Pons (tissue), 1 donor: ENCODE measurements around the gene FIZ1.
A peak's percentile ranks its signal among the peaks of the same experiment; 100 is the strongest.
"Not testable (repeated sequence)": the region's sequence is repeated elsewhere in the genome, so short reads cannot be mapped to it uniquely, and the experiment has no call there.

ENCODE experiments used
- DNase-seq: peaks from one replicate; pipeline ENCODE4 v3.0.0-alpha.2; 2016; ENCODE audit warnings: low spot score

The FIZ1 gene

DNA sequence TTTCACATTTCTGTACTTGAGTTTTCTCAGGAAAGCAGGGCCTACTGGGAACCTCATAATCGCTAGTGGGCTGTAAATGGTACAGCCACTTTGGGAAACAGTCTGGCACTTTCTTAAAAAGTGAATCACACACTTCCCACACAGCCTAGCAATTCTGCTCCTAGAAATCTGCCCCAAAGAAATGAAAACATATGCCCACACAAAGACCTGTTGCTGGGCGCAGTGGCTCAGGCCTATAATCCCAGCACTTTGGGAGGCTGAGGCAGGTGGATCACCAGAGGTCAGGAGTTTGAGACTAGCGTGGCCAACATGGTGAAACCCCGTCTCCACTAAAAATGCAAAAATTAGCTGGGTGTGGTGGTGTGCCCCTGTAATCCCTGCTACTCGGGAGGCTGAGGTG, 29.8 kb downstream of the FIZ1 start:
- not testable (repeated sequence) for DNase-seq

DNA sequence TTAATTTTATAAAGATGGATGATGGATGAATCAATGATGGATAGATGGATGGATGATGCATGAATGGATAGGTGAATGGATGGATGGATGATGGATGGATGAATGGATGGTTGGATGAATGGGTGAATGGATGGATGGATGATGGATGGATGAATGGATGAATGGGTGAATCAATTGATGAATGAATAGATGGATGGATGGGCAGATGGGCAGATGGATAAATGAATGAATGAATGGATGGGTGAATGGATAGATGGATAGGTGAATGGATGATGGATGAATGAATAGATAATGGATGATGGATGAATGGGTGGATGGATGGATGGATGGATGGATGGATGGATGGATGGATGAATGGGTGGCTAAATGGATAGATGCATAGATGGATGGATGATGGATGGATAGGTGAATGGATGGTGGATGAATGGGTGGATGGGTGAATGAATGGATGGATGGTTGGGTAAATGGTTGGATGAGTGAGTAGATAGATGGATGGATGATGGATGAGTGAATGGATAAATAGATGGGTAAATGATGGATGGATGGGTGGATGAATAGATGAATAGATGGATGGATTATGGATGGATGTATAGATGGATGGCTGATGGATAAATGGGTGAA, 31.5 kb downstream of the FIZ1 start:
- no peak for DNase-seq

DNA sequence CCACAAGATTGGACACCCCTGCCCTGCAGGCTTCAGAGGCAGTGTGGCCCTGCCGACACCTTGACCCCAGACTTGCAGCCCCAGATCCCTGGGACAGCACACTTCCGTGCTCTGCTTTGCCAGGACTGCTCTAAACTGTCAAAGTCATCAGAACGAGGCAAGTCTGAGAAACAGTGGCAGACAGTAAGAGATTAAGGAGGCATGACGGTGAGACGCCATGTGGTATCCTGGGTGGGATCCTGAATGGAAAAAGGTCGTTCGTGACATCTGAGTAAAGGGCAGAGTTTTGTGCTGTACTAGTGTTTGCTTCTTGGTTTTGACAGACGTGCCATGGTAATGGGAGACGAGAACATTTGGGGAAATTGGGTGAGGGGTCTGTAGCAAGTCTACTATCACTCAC, 32.5 kb downstream of the FIZ1 start:
- no peak for DNase-seq

DNA sequence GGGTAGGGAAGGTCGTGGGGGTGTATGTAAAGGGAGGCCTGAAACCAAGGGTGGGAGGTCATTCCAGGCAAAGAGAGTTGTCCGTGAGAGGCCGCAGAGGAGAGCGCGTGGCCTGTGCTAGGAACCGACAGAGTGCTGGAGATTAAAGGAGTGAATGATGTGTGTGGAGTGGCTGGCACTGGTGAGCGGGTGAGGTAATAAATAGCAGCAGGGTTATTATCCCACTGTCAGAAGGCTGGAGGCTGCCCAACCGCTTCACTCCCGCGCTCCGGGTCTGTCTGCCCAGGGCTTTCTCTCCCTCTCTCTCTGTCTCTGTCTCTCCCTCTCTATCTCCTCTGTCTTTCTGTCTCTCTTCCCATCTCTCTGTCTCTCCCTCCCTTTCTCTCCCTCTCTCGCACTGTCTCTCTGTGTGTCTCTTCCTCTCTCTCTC, 36.0 kb downstream of the FIZ1 start:
- DNase-seq = no peak

DNA sequence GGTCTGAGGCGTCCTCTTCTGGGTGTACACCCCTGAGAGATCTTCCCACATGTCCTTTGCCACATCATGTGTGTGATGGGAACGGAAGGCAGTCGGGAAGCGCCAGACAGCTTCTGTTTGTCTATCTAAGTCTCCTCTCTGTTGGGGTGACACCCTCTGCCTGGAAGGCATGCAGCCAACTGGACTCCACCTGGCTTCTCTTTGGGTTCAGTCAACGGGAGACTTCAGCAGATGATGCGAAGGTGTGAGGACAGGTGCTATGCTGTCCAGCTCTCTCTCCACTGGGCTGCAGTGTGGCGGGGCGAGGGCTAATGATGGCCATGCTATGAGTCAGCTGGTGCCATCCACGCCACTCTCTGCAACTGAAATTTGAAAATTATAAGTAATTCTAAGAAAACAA, 39.6 kb downstream of the FIZ1 start:
- DNase-seq = no peak

DNA sequence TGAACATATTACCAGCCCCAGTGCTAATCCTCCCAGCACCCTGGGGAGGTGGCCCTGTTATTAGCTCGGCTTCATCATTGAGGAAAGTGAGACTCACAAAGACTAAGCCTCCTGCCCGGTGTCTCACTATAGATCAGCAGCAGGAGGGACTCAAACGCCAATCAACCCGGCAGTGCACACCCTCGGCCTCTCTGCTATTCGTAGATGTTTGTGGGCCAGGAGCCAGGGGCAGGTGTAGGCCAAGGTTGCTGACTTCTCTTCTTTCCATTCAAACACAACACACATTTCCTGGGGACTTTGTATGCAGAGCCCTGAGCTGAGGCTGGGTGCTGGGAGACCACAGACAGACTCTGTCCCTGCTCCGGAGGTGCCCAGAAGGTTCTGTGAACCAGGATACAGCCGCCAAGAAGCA, 44.6 kb downstream of the FIZ1 start:
- no peak for DNase-seq

DNA sequence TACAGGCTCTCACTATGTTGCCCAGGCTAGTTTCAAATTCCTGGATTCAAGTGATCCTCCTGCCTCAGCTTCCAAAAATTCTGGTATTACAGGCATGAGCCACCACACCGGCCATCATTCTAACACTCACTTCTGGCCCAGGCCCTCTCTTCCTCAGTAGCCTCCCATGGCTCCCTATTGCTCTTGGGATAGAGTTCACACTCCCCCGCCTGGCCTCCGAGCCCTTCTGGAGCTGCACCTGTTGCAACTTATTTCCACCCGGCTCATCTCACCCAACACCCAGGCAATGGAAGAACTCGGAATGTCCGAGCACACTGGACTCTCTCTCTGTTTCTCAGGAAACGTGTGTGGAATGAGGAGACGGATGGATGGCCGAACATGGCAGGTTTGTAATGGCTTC, 45.0 kb downstream of the FIZ1 start:
- DNase-seq = no peak

DNA sequence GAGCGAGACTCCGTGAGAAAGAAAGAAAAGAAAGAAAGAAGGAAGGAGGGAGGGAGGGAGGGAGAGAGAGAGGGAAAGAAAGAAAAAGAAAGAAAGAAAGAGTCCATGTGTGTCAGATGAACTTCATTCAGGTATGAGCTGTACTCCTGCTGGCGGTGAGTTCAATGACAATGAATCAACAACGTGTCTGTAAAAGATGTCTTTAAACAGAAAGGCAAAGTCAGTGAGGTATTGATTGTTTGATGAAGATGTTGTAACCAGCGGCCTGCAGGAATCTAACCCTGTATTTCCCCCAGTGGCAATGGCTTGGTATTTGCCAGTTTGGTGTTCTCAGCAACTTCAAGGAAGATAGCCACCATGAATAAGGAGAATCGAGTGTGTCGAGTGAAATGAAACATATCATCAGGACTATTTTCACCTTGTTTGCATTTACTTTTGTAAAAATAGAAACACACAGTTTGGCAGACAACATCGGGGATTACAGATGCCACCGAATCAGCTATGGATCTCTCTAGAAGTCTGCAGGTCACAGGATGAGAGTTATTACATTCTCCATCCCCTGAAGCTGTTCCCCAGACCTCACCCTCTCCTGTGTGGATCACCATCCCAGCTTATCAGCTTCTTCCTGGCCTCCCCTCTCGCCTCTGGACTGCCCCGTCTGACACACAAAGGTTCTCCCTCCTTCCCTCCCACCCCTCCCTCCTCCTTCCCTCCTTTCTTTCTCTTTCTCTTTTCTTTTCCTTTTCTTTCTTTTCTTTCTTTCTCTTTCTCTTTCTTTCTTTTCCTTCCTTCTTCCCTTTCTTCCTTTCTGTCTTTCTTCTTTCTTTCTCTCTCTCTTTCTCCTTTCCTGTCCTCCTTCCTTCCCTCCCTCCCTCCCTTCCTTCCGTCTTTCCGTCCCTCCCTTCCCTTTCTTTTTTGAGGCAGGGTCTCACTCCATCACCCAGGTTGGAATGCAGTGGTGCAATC, 45.8 kb downstream of the FIZ1 start:
- no peak for DNase-seq

DNA sequence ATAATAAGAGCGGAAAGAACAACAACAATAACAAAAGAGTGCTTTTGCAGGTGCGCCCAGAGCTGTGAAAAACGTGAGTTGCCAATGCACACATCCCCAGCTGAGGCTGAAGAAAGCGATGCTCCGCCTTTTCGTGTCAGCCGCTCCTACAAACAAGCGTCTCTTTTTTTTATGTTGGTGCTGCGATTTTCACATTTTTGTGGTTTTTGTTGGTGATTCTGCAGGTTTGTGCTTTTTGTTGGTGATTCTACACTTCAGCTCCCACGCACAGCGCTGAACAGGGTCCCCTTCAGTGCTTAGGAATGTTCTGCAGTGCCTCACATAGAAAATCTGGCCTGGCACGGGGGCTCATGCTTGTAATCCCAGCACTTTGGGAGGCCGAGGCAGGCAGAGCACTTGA, 46.7 kb downstream of the FIZ1 start:
- no peak for DNase-seq

DNA sequence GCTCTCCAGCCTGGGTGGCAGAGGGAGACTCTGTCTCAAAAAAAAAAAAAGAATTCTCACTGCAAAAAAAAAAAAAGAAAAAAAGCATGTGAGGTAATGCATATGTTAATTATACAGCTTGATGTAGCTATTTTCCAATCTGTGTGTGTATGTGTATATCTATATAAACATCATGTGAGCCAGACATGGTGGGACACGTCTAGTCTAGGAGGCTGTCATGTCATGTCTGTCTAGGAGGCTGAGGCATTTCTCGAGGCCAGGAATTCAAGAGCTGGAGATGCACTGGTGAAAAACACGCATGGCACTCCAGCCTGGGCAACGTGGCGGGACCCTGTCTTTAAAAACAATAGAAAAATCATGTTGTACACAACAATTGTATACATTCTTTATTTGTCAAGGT, 47.1 kb downstream of the FIZ1 start:
- no peak for DNase-seq

DNA sequence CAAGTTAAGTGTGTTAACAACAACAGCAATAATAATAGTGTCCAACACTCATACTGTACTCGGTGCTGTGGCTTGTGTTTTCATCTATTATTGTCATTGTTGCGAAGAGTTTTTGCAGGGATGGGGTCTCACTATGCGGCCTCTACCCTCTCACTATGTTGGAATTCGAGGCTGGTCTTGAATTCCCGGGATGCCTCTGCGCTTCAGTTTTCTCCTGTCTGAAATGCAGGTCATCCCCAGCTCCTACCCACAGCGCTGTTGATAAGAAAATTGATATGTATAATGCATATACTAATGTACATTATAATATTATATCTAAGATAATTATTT, 49.0 kb downstream of the FIZ1 start:
- no peak for DNase-seq

DNA sequence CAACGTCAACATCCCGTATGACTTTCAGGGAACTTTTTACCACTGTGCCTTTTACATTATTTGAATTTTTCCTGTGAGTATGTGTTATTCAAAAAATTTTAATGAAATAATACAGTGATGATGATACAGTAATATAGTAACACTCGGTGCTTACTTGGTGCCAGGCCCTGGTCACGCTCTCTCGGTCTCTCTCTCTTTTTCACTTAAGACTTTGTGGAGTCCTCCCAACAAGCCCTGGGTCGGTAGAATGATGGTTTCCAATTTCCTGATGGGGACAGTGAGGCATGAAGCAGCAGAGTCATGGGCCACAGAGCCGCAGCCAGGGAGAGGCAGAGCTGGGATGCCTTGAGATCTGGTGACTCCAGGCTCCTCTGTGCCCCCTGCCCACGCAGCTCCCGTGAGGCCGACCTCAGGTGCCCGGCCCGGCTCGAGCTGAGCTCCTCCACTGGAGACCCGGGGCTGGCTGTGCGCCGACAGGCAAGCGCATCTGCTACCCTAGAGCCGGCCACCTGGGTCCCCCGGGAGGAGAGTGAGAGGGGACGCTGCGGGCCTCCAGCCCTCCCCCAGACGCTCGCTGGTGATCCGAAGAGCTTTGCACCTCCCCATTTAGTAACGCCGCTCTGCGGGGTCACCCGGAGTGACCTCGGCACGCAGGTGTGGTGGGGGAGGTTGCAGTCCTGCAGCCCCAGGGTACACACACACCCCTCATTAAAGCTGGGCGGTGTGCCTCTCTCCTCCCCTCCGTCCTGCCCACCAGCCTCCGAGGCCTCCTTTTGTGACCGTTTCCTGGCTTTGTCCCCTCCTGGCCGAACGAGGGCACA, 49.6 kb downstream of the FIZ1 start:
- DNase-seq = no peak

DNA sequence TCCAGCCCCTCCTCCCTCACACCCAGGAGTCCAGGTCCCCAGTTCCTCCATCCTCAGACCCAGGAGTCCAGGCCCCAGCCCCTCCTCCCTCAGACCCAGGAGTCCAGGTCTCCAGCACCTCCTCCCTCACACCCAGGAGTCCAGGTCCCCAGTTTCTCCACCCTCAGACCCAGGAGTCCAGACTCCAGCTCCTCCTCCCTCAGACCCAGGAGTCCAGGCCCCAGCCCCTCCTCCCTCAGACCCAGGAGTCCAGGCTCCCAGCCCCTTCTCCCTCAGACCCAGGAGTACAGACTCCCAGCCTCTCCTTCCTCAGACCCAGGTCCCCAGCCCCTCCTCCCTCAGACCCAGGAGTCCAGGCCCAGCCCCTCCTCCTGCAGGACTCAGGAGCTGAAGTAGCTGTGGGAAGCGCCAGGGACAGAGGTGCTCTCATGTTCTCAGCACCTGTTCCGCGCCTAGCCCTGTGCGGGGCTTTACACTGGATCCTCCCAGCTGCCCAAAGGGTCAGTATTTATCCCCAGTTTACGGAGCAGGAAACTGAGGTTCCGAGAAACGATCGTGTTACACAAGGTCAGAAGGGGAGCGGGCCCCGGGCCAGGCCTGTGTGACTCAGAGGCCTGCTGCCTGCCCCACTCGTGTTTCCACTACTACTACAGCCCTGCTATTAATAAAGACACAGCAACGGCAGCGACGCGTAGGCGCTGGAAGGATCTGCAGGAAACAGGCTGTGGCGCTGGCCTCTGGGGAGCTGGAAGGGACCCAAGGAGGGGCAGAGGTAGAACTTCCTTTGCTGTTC, 52.3 kb downstream of the FIZ1 start:
- peak; percentile 35 for DNase-seq

DNA sequence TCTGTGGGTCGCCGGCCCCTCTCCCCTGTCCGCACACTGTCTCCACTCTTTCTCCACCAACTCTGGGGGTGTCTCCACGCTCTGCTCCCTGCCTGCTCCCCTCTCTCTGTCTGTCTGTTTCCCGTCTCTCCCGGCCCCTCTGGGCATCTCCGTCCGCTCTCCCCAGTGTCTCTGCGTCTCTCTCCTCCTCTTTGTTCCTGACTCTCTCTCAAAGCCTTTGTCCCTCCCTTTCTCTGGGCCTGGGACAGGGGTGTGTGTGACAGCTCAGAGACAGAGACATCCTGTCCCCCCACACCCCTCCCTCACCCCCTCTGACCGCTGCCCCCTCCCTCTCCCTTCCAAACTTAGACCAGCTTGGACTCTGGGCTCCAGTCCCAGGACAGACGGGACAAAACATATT, 53.3 kb downstream of the FIZ1 start:
- DNase-seq = no peak

DNA sequence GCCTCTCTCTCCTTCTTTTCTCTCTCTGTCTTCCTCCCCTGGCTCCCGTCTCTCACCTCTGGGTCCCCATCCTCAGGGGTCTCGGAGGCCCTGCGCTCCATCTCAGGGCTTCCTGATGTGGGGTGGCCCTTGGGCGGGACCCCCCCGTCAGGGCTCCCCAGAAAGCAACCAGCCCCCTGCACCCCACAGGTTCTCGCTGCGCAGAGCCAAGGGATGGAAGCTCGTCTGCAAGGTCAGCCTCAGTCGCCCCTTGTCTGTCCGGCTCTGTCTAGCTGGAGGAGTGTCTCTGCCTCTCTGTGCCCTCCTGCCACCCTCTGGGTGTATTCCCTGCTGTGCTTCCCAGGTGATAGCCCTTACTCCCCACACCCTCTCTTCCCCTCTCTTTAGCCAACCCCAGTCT, 53.9 kb downstream of the FIZ1 start, which contains the start of gene SBK3:
SBK3 (minus strand) TSS at position 101 of the 400 bp plus-strand sequence; CDS start at position 101, 0 bp downstream.
- DNase-seq = no peak

DNA sequence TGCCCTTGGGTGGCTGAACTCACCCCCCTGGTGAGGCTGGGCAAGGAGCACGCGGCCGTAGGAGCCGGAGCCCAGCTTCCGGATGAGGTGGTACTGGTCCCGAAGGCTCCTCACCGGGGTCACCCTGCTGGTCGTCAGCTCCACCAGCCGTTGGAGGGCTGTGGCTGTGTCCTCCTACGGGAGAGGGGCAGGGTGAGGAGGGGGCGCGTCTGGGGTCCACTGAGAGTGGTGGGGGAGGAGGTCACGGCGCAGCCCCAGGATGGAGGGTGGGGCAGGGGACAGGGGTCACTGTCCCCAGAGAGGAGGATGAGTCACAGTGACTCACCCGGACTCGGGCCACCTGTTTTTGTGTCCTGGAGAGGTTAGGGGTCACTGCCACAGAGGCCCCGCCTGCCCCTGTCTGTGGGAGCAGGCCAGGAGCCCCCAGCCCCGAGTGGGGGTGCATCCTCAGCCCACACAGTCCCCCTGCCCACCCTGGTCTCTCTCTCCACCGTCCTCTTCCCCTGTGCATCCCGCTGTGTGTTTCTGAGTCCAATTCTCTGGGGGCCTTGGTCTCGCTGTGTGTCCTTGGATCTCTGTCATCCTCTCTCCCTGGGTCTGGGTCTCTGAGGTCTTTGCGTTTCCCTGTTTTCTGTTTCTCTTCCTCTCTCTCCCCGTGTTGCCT, 54.4 kb downstream of the FIZ1 start:
- DNase-seq = no peak

DNA sequence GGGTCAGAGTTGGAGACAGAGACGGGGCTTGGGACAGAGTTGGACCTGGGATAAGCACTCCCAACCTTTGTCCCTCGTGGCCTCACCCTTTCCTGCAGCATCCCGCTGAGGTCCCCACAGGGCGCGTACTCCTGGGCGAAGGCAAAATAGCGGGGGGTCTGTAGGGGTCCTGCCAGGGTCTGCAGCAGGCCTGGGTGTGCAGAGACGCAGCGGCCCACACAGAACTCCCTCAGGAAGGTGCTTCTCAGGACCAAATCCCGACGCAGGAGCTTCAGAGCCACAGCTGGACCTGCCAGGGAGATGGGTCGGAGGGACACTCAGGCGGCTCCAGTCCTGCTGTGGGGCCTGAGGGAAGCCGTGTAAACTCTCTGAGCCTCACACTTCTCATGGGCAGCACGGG, 55.3 kb downstream of the FIZ1 start:
- DNase-seq = no peak

DNA sequence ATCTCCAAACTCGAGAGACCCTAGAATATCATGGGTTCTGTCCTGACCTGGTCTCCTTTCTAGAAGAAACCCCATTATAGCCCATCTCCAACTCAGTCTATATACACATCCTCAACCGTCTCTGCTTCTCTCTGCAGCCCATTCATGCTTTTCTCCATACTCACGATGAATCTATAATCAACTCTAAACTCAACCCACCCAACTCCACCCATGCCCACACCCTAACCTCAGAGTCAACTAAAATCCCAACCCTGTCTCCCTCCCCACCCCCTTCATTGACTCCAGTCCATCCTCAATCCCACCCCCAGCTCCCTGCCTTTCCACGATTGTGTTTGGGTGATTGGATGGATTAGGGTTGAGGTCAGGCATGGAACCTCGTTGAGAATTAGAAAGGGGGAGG, 55.8 kb downstream of the FIZ1 start:
- no peak for DNase-seq

DNA sequence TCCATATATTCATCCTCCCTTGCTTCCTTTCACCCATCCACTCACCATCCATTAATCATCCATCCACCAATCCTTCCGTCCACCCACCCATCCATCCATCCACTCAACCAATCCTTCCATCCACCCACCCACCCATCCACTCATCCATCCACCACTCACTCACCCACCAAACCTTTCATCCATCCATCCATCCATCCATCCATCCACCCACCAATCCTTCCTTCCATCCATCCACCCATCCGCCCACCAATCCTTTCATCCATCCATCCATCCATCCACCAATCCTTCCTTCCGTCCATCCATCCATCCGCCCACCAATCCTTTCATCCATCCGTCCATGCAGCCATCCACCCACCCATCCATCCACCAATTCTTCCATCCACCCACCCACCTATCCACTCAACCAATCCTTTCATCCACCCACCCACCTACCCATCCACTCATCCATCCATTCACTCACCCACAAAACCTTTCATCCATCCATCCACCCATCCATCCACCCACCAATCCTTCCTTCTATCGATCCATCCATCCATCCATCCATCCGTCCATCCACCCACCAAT, 56.9 kb downstream of the FIZ1 start:
- DNase-seq = no peak
